Activated CD4-positive, alpha-beta T cell treated with anti-CD3 and anti-CD28 coated beads, Interleukin-2, Interleukin-4, amounts not matched to agents 100 ng/mL and 50 ng/mL, durations not matched to agents 16 hours and 8 hours (primary cell): ENCODE data around the gene KRT76.

ENCODE experiments used
- DNase-seq: peaks from one replicate; pipeline ENCODE4 v3.0.0-alpha.2; 2020; ENCODE audit warnings: low spot score

Gene KRT76

DNA sequence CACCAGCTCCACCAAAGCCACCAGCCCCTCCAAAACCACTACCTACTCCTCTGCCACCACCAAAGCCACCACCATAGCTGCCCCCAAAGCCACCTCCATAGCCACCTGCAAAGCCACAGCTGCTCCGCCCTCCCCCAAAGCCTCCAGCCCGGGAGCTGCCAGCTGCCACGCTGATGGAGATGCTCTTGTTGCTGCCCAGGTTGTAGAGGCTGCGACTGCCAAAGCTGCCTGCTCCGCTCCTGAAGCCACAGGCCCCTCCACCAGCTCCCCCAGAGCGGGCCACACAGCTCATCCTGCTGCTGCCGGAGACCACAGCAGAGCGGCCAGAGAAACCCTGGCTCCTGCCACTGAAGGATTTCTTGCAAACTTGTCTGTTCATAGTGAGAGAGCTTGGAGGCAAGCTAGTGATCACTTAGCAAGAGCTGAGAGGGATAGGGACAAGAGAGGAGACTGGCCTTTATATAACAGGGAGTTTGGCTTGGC, at the start of gene KRT76:
KRT76 (minus strand) TSS at position 433 of the 483 bp plus-strand sequence; CDS start at position 379, 54 bp downstream.
- DNase-seq, result no peak

DNA sequence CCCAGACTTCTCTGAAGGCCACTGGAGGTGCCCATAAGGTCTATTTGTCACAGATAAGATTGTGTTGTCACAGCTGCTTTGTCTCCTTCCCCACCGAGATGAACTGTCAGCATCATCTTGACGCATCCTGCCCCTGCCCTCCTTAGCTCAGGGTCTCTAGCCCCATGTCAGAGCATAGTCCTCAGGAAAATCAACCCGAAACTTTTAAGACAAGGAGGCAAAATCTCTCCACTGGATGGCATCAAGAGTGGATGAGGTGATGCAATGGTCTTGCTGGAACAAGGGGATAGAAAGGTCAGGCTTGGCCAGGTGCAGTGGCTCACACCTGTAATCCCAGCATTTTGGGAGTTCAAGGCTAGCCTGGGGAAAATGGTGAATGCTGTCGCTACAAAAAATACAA, 48.8 kb upstream of the KRT76 start:
- DNase-seq, result no peak

DNA sequence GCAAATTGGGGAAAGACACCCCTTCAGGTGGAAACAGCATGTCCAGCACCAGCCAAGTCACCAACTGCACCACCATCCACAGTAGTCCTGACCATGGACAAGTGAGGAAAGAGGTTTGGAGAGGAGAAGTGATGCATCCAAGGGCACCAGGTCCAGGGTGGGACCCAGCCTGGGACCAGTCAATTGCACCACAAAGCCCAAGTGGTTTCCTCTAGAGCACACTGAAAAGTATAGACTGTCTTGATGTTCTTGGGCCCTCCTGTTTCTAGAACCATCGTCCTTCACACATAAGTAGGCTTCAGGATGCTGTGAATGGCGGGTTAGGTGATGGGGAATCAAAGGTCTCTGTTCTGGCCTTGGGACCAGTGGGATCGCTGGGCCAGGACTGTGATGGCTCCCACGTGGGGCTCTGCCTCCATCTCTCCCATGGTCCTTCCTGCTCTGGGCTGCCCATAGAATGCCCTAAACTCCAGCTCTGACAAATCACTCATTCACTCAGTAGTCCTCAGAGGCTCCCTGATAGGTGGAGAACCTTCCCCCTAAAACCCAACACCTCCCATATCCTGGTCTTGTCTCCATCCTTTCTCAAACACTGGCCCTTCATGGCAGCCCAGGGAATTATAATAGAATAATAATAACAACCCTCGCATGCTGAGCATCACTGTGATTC, 47.7 kb upstream of the KRT76 start:
- DNase-seq, result no peak

DNA sequence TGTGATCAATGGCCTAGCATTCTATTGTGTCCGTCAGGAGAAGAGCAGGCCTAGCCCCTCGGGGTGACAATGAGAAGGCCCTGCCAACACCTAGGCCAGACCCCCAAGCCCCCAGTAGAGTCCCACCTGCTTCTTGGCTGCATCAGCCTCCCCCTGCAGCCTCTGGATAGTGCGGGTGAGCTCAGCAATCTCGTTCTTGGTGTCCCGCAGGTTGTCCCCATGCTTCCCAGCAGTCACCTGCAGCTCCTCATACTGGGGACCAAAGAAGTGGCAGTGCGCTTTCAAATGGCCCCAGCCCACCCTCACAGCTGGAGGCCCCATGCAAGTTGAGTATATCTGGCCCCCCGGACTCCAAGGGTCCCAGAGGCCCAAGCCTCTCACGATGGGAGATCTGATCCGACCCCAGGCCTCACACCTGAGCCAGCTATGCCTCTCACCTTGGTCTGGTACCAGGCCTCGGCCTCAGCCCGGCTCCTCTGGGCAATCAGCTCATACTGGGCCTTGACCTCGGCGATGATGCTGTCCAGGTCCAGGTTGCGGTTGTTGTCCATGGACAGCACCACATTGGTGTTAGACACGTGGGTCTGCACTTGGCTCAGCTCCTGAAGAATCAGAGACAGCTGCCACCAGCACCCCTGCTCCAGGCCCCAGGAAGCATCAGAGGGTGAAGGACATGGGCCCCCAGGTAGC, 46.8 kb upstream of the KRT76 start:
- DNase-seq, result no peak

DNA sequence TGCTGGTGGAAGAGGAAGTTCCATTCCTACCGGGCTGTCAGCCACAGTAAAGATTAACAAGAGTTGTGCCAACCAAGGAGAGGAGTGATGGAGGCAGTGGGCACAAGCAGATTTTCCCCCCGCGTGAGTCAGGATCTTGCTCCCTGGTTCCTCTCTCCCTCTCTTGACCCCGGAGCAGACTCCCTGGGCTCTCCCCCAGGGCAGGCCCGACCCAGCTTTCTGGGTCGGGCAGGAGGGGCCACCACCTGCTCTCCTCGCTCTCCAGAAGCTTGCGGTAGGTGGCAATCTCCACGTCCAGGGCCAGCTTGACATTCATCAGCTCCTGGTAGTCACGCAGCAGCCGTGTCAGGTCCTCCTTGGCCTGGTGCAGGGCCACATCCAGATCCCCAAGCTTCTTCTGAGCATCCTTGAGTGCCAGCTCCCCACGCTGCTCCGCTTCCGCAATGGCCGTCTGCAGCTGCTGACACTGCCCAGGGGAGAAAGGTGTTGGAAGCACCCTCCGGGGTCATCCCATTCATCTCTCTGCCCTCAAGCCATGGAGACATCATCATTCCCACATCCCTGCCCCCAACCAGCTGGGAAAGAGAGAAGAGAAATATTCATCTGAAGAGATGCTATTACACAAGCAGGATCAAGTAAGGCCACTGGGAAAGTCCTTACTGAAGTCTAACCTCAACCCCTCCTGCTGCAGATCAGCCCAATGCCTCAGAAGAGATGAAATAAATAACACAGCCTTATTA, 45.8 kb upstream of the KRT76 start:
- no peak for DNase-seq

DNA sequence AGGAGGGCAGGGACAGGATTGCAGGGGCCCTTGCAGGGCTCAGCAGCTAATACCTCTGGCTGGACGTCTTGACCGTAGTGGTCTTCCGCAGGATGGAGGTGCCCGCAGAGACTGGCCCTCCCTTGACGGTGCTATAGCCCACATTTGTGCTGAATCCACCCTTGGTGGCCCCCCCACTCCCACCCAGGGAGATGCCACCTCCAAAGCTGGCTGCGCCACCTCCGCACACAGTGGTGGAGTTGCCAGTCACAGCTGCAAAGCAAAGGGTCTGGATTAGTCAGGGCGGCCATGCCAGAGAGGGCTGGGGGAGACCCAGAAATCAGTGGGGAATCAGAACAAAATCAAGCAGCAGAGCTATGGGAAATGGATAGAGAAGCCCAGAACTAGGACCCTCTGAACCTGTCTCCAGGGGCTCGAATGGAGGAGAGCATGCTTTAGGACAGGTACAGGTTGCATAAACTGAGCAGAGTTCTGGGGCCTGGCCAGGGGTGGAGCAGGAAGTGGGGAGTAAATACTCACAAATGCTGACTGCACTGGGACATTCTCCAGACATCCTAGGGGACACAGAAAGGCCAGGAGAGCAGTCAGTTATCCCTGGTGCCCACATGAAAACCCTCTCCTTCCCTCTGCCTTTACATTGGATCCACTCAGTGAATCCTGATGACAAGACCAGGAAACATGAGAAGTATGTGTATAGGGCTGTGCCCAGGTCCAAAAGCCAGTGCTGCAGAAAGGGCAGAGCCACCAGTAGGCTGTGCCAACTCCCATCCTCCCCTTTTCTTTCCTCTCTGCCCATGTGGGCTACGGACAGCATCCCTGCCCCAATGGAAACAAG, 44.9 kb upstream of the KRT76 start:
- no peak for DNase-seq

DNA sequence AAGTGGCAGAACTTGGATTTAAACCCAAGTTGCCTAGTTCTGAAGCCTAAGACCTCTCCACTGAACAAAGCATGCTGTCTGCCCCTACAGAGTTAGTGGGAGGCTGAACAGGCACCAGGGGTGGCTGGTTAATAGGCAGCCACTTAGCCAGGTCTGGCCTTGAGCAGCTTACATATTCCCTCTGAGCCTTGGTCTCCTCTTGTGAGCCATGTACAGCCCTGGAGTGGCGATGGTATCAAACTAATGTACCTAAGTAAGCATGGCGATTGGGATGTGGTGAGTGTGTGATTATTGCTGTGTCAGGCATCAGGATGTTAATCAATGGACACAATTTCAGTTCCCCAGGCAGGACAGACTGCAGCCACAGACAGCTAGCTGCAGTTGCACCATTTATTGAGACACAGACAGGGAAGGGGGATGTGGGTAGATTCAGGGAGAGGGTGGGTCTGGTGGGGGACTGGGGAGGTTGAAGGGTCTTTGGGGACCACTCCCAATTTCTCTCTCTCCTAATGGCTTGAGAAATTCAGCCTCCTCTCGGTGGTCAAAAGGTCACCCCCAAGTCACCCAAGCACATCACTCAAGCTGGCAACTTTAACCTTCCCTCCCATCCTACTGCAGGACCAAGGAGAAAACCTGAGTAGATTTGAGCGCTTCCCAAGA, 44.1 kb upstream of the KRT76 start:
- no peak for DNase-seq

DNA sequence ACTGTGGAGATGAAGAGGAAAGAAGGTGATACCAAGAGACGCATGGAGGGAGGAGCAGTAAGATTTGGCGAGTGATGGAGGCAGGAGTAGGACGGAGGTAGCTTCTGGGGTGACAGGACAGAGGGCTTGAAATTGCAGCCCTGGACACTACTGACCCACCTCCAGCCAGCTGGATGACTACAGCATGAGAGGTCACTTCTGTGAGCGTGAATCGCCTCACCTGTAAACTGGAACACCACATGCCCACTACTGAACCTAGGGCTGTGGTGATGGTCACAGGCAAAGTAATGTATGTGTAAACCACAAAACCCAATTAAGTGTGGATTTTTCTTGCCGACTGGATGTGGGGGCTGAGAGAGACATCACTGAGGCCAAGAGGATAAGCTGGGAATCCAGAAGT, 43.4 kb upstream of the KRT76 start:
- no peak for DNase-seq

DNA sequence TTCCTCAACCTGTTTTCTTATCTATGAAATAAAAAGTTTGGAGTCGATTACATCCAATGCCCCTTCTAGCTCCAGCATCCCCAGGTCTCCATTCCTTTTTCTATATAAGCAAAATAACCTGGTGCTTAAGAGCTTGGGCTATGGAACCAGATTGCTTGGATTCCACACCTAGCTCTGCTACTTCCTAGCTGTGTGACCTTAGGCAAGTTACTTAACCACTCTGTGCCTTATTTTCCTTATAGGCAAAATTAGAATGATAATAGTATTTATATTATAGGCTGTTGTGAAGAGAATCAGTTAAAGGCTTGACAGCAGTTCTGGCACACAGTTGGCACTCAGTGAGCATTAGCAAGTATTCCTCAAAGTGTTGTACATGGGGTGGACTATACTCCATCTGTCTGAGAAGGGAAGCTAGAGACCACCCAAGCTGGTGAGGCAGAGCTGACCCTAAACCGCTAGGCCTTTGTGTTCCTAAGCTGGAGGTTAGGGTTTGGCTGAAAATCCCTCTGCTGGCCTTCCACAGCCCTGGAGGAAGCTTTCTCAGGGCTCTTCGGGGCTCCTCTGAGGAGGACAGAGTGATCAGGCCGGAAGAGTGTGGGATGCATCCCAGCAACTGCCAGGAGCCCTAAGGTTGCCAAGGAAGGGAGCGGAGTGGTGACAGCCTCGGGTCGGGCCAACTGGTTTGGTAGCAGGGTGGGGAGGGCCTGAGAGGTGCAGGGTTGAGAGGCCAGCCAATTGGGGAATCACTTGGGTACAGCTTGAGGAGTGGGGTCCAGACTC, 42.8 kb upstream of the KRT76 start:
- DNase-seq, result no peak

DNA sequence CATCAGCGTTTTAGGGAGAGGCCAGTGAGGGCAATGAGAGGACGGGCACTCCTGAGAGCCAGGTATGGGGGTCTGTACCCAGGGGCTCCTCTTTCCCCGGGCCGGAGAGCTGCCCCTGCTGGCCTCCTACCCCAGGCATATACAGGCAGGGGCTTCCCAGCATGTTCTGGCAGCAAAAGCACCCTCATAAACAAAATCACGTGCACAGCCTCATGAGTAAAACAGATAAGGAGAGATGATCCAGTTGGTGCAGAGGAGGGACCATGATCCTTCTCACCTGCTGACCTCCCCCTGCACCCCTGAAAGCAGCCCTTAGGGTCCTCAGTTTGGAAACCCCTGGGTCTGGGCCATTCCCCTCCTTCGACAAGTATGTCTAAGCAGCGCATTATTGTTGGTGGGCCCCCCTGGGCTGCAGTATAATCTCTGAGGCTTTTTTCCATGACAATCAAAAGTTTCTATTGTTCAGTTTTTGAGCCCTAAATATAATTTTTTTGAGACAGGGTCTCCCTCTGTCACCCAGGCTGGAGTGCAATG, 41.8 kb upstream of the KRT76 start:
- DNase-seq, result no peak

DNA sequence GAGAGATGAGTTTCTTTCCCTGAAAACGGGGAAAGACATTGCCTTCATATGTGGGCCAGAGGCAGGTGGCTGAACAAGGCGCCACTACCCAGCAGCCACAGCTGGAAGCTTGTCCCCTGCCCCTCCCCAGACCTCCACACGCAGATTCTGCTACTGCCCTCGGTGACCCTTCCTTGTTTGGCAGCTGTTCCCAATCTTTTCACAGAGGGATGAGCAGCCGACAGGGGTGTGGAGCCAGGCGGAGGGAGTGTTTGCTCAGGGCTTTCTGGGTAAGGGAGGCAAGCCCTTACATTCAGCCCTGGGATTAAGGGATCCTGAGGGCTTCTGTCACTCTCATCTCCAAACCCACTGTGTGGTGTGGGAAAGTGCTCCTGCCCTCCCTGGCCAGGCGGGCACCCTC, 41.2 kb upstream of the KRT76 start:
- DNase-seq, result no peak

DNA sequence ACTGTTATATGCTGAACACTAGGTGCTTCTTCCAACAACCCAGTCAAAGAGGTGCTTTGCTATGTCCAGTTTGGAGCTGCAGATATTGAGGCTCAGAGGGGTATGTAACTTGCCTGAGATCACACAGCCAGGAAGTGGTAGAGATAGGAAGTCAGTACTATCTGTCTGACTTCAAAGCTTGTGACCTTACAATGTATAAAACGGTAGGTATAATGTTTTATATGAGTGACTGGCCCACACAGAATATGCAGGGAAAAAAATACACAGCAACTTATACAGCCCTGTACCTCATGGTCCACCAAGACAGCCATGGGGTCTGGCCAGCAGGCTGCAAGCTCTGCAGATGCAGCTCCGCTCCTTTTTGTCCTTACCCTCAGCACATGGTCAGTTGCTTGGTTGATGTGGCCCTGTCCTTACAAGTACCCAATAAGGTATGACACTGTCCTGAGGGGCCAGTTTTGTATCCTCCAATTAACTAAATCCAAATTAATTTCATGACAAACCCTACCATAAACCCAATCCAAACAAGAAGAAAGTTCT, 40.6 kb upstream of the KRT76 start:
- DNase-seq, result no peak

DNA sequence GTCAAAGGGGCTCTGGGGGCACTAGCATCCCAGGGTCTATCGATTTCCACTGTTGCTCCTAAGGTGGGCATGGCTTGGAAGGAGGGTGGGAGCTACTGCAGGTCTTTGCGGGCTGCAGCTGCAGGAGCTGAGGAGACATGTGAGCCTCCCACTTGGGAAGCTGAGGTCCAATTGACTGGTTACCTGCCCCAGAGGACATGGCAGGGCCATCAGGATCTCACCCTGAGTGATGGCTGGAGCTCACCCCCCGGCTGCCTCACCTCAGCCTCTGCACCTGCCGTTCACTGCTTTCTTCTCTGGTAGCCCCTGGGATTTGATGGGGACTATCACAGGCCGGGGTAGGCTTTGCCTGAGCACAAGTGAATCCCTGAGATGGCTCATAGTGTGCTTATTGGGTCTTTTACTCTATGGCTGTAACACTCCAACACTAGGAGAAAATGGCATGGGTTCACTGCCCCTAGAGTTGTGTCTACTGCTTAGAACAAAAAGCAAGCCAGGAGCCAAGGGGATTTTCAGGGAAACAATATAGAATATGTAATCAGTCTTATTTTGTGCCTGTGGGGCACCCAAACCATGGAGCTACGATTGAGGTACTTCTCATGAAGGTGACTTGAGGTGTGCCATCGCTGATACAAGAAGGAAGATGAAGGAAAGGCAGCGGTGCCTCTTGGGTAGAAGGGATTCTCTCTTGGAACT, 40.0 kb upstream of the KRT76 start:
- no peak for DNase-seq

DNA sequence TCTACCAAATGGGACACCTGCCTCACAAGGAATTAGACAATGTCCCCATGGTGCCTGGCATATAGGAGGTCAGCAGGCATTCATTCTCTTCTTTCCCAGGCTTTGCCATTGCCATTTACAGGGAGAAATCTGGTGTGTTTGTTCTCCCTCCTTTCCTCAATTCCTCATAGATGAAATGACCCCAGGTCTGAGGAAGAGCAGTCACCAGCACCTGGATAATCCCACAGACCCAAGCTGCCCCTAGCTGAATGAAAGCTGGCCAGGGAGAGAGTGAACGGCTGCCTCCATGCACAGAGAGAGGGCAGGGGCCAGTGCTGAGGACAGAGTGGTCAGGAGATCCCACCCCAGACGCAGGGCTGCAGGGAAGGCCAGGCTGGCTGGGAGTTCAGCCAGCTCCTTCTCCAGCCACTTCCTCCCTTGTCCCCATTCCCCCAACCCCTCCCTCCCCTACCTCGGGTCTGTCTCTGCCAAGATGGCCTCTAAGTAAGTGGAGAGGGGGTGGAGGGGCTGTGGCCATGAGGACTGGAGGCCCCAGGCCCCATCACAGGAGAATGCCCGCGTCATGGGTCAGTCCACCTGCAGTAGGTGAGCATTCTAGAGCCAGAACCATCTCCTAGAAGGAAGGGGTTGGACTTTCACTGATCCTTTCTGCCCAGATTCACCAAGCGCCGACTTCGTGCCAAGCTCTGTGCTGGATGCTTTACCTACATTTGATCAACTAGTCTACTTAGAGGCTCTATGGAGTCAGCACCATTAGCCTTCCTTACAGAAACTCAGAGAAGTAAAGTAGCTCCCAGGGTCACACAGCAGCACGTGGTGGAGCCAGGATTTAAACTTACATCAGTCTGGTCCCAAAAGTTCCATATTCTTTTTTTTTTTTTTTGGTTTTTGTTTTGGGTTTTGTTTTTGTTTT, 38.8 kb upstream of the KRT76 start:
- DNase-seq, result no peak

DNA sequence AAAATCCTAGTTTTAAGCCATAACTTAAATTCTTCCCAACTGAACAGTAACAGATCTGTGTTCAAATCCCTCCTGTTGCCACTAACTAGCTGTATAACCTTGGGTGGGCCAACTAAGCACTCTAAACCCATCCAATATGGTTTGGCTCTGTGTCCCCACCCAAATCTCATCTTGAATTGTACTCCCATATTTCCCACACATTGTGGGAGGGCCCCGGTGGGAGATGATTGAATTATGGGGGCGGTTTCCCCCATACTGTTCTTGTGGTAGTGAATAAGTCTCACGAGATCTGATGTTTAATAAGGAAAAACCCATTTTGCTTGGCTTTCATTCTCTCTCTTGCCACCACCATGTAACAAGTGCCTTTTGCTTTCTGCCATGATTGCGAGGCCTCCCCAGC, 38.0 kb upstream of the KRT76 start:
- no peak for DNase-seq

DNA sequence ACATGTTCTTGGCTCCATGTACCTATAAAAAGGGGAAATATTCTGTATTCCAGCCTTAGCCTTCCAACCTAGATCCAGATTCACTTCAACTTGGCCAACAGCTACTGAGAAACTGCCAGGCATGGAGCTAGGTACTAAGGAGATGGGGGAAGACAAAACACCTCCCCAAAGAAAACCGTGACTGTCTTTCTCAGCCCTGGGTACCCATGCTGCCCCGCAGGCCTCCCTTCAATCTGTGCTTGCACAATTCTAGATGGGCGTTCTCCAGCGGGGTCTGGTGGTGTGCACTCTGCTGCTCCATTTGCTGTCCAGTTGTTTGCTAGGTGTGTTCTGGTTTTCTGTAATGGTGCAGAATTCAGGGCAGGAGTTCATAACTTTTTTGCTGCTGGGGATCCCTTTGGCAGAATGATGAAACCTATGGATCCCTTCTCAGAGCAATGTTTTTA, 37.6 kb upstream of the KRT76 start:
- DNase-seq, result no peak

DNA sequence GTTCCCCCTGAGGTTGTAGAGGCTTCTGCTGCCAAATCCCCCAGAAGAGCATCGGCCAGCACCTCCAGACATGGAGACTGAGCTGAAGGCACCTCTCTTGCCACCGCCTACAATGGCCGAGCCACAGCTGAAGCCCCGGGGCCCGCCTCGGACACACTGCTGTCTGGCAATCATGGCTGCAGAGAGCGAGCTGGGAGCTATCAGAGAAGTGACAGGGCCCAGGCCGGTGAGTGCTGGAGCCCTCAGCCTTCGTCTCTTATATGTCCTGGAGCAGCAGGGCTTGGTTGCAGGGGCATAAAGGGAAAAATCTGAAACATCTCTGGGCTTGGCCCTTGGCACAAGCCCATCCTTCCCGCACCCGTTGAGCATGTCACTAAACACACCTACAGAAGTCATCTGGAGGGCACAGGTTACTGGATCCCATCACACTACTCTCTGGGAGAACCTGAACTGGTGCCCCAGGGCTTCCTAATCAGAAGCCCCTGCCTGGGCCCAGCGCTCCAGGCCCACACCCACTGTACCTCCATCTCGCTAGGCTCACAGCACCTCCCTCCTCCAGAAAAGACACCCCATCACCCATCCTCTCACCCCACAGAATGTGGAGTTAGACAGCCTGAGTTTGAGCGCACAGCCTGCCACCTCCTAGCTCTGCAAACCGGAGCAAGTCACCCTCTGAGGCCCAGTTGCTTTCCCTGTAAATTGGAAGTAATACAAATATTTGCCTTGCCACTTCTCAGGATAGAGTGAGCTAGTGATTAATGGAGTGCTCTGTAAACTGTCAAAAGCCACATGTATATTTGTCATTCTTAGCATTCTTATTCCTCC, 37.0 kb upstream of the KRT76 start, which contains the start of gene KRT4:
KRT4 (minus strand) TSS at position 232 of the 825 bp plus-strand sequence; CDS start at position 174, 58 bp downstream.
- DNase-seq, result no peak
